D721Med (cell line): Measurements from ENCODE around the gene NXPE3.
"Not testable (repeated sequence)": the region's sequence is repeated elsewhere in the genome, so short reads cannot be mapped to it uniquely, and the experiment has no call there.

ENCODE experiments used
- DNase-seq: peaks from one replicate; pipeline ENCODE4 v3.0.0; 2011; ENCODE audit warnings: low spot score; ENCODE audit not compliant: insufficient read length
- FAIRE-seq: peaks from 2 replicates; lab custom pipeline; 2011; peaks lifted over from hg19 to GRCh38; lab: Jason Lieb, UNC
- CTCF ChIP-seq: IDR thresholded peaks from 2 replicates; pipeline ENCODE4 v1.5.1; 2012; ENCODE audit warnings: mild to moderate bottlenecking, control low read depth; ENCODE audit not compliant: insufficient read depth; ENCODE audit errors: missing control alignments

NXPE3 gene

GRCh38 chr3:101758224-101758623 lies 20.8 kb upstream of the NXPE3 start:
- FAIRE-seq (no peak), DNase-seq (no peak)

GRCh38 chr3:101762041-101762646 lies 16.9 kb upstream of the NXPE3 start:
- FAIRE-seq (no peak), DNase-seq (no peak)
- TF ChIP-seq CTCF = no peak

More at GRCh38 chr3:101758224-101758623, 20.8 kb upstream of the NXPE3 start:
- TF ChIP-seq CTCF = no peak

GRCh38 chr3:101777745-101778281 lies 1.2 kb upstream of the NXPE3 start:
- FAIRE-seq, DNase-seq: not testable (repeated sequence)

- DNase-seq = no peak
- FAIRE-seq = no peak
- TF ChIP-seq CTCF = no peak
Observed at GRCh38 chr3:101778385-101779046, 495 bp upstream of the NXPE3 start.

- no peak for TF ChIP-seq CTCF
- FAIRE-seq = no peak
- DNase-seq = no peak
Observed at GRCh38 chr3:101779822-101780381, 891 bp downstream of the NXPE3 start.

GRCh38 chr3:101780661-101781060 lies 1.6 kb downstream of the NXPE3 start:
- no peak for FAIRE-seq

More at GRCh38 chr3:101780661-101781060, 1.6 kb downstream of the NXPE3 start:
- no peak for TF ChIP-seq CTCF
- no peak for DNase-seq
